ENCODE data around the gene GOLGA6A.

DNA sequence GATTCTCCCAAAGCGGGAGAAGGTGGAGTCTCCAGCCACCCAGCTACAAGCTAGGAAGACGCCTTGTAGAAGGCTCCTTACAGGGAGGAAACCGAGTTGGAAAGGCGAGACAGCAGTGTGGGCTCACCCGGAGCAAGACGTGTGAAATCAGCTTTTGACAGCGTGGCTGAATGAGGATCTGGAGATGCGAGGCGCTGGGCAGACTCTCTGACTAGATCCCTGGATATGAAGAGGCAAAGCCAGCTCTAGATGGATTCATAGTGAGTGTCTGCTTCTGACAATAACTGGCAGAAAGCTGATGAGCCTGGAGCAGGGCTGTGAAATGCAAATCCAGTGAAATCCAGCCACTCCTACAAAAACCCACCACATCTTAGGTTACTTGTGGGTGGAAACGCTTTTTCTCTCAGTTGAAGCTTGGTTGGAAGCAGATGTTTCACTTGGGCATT lies 41.0 kb downstream of the GOLGA6A start:
- TF ChIP-seq ZFX (IDR thresholded peaks at IDR 0.05; ENCODE audit: borderline replicate concordance): no peak
- TF ChIP-seq, protein P1, sequence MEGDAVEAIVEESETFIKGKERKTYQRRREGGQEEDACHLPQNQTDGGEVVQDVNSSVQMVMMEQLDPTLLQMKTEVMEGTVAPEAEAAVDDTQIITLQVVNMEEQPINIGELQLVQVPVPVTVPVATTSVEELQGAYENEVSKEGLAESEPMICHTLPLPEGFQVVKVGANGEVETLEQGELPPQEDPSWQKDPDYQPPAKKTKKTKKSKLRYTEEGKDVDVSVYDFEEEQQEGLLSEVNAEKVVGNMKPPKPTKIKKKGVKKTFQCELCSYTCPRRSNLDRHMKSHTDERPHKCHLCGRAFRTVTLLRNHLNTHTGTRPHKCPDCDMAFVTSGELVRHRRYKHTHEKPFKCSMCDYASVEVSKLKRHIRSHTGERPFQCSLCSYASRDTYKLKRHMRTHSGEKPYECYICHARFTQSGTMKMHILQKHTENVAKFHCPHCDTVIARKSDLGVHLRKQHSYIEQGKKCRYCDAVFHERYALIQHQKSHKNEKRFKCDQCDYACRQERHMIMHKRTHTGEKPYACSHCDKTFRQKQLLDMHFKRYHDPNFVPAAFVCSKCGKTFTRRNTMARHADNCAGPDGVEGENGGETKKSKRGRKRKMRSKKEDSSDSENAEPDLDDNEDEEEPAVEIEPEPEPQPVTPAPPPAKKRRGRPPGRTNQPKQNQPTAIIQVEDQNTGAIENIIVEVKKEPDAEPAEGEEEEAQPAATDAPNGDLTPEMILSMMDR (IDR thresholded peaks at IDR 0.05): no peak
